ENCODE measurements around the gene COPS8. TPM values are rescaled to one million over a fixed set of nuclear protein-coding genes. Genes with fewer than 3 reads are reported as not detected.

The COPS8 gene
- total and polyA plus RNA-seq, 2 of the 4 experiments (the other 2 are of a cell fraction) = 47.0 to 64.9 TPM

DNA sequence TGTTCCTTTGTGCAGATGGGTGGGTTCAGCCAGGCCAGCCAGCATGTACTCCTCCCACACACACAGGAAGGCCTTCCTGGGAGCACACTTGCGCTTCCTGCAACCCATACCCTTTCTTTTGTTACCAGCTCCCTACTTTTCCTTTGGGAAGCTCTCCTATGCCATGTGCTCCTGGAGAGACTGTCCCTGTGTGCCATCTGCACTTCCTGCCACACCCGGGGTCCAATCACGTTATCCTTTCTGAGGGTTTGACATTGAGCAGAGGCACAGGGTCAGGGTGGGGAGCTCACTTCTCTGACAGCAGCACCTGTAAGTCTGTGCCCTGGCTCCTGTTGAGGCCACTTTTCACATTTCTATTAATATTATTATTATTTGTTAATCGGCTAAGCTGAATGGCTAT is 62.9 kb downstream of the COPS8 start:
- Histone ChIP-seq H2BK5ac (ENCODE audit: low read depth, low read length, poor library complexity, severe bottlenecking) (no peak overlapping the region), H3K4me1 (ENCODE audit: control insufficient read depth, insufficient read depth, low read length) (peaks cover 7% of the 10 kb centered on the region), H4K5ac (ENCODE audit: low read depth, low read length) (no peak overlapping the region), H2AK5ac (ENCODE audit: low read depth, low read length) (peak overlapping the region; percentile 7; the same call in 1 of the 2 replicates), H2BK120ac (ENCODE audit: low read depth, low read length) (no peak overlapping the region), H2AFZ (replicated peaks; ENCODE audit: low read length, poor library complexity) (no peak overlapping the region), H3K14ac (replicated peaks; ENCODE audit: low read depth, low read length) (no peak overlapping the region; the same call in 1 of the 2 replicates), H3K36me3 (ENCODE audit: control insufficient read depth, insufficient read depth, low read length) (no peaks in the 10 kb centered on the region), H4K20me1 (ENCODE audit: insufficient read depth, low read length) (no peaks in the 10 kb centered on the region), H3K4me3 (ENCODE audit: insufficient read depth, low read depth, low read length) (no peak overlapping the region), H3K79me1 (ENCODE audit: low read depth in 1 of 2, low read length in 2 of 2) (no peaks in the 10 kb centered on the region), H3K23ac (ENCODE audit: low read depth, low read length) (no peak overlapping the region), H2BK15ac (ENCODE audit: low read depth, low read length) (no peak overlapping the region; the same call in 2 of the 3 replicates), H3K9ac (ENCODE audit: low read depth, low read length) (no peak overlapping the region), H3K18ac (ENCODE audit: low read depth, low read length) (no peak overlapping the region), H3K27ac (ENCODE audit: insufficient read depth, low read length) (no peak overlapping the region), H2AK9ac (replicated peaks; ENCODE audit: low read depth, low read length, poor library complexity) (no peak overlapping the region), H2BK20ac (ENCODE audit: low read depth, low read length) (no peak overlapping the region), H3K56ac (ENCODE audit: extremely low read depth, insufficient read depth, low read length) (no peak overlapping the region), H3K27me3 (ENCODE audit: control insufficient read depth, insufficient read depth, low read length) (no peaks in the 10 kb centered on the region), H3K4me2 (ENCODE audit: low read depth, low read length) (no peak overlapping the region), H3K4ac (ENCODE audit: low read depth, low read length) (0 out of 2 replicates have a peak overlapping the region, but pooled peaks have one; percentile 22), H3K9me3 (ENCODE audit: control insufficient read depth, insufficient read depth, low read length) (peaks cover 9% of the 10 kb centered on the region), H3K9me1 (ENCODE audit: insufficient read depth, low read length) (0 out of 2 replicates have a peak, but pooled peaks cover 2% of the 10 kb centered on the region), H4K8ac (ENCODE audit: low read depth in 2 of 2, low read length in 2 of 2) (no peak overlapping the region), H4K91ac (ENCODE audit: insufficient read depth, low read depth, low read length) (no peak overlapping the region)
- 100% methylated on average over 1 of the region's 4 CpGs; no CpG with 5 or more reads in 1 of the 2 experiments for WGBS, 2 experiments (ENCODE audit: extremely low coverage in 2 of 2, insufficient read length in 1 of 2)
- CTCF ChIA-PET = interaction anchor here (0.6 kb wide), 1 partner anchor 547 kb away, joined by 3 read pairs; no protein-coding TSS in a partner anchor
- POLR2A ChIA-PET (ENCODE audit: unreplicated experiment) = no interaction called here
- BruUV-seq (replicated peaks) = no TSS peak
- in situ Hi-C loops (cut with MboI; ENCODE audit: low sequenced_read_pairs) = no loop called here
- TF ChIP-seq MXI1 (IDR thresholded peaks at IDR 0.05; ENCODE audit: borderline replicate concordance, low read depth, low read length) = no peak
- TF ChIP-seq, protein P1, sequence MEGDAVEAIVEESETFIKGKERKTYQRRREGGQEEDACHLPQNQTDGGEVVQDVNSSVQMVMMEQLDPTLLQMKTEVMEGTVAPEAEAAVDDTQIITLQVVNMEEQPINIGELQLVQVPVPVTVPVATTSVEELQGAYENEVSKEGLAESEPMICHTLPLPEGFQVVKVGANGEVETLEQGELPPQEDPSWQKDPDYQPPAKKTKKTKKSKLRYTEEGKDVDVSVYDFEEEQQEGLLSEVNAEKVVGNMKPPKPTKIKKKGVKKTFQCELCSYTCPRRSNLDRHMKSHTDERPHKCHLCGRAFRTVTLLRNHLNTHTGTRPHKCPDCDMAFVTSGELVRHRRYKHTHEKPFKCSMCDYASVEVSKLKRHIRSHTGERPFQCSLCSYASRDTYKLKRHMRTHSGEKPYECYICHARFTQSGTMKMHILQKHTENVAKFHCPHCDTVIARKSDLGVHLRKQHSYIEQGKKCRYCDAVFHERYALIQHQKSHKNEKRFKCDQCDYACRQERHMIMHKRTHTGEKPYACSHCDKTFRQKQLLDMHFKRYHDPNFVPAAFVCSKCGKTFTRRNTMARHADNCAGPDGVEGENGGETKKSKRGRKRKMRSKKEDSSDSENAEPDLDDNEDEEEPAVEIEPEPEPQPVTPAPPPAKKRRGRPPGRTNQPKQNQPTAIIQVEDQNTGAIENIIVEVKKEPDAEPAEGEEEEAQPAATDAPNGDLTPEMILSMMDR (conservative IDR thresholded peaks at IDR 0.05; ENCODE audit: low read depth, low read length) = no peak
- TF ChIP-seq, protein P2, sequence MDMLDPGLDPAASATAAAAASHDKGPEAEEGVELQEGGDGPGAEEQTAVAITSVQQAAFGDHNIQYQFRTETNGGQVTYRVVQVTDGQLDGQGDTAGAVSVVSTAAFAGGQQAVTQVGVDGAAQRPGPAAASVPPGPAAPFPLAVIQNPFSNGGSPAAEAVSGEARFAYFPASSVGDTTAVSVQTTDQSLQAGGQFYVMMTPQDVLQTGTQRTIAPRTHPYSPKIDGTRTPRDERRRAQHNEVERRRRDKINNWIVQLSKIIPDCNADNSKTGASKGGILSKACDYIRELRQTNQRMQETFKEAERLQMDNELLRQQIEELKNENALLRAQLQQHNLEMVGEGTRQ (IDR thresholded peaks at IDR 0.05; ENCODE audit: low read depth, low read length) = no peak
- no peak for TF ChIP-seq MAFK (IDR thresholded peaks at IDR 0.05; ENCODE audit: low read depth, low read length)
- TF ChIP-seq RAD21 (IDR thresholded peaks at IDR 0.05; ENCODE audit: low read length) = no peak
- no peak for TF ChIP-seq FOS (IDR thresholded peaks at IDR 0.05; ENCODE audit: low read depth, low read length)
- TF ChIP-seq POLR2A (IDR thresholded peaks at IDR 0.05; ENCODE audit: low read depth, low read length) = no peak
- no peak for TF ChIP-seq RFX5 (IDR thresholded peaks at IDR 0.05; ENCODE audit: low read depth, low read length)
- TF ChIP-seq MAZ (IDR thresholded peaks at IDR 0.05; ENCODE audit: borderline replicate concordance, low read depth, low read length) = no peak
- no peak for TF ChIP-seq CEBPB (IDR thresholded peaks at IDR 0.05; ENCODE audit: low read depth, low read length)
- dilution Hi-C loops (cut with HindIII; ENCODE audit: low sequenced_read_pairs, unreplicated experiment) = no loop called here
- ATAC-seq (ENCODE audit: low read depth) = no peak
- intact Hi-C loops (cut with micrococcal nuclease) = no loop called here
- DNase-seq = no peak
